ENCODE data around the gene NDUFS2. TPM values are rescaled to one million over a fixed set of nuclear protein-coding genes. Genes with fewer than 3 reads are reported as not detected.

Gene NDUFS2
- total RNA-seq, 1 experiment from 2014 or later, result 123 TPM

- no TSS peak for BruUV-seq (replicated peaks)
- CTCF ChIA-PET, result no interaction called here
- DNase-seq (ENCODE audit: low spot score), result no peak
- H3K4me3 ChIP-seq (ENCODE audit: low read depth, low read length, poor library complexity, severe bottlenecking), result no peak overlapping the region
- H3K4me1 ChIP-seq (ENCODE audit: insufficient read depth, low read length, poor library complexity, severe bottlenecking), result no peaks in the 10 kb centered on the region
- POLR2A ChIA-PET (ENCODE audit: low non-redundant PET), result interaction anchor here (0.9 kb wide), 1 partner anchor 16 kb away, joined by 4 read pairs; the partner anchor contains the start of gene NDUFS2
- H3K27ac ChIP-seq (ENCODE audit: low read depth, low read length, poor library complexity, severe bottlenecking), result no peak overlapping the region
- peaks cover 16% of the 10 kb centered on the region for H3K36me3 ChIP-seq (ENCODE audit: insufficient read depth, low read length, poor library complexity, severe bottlenecking)
- H3K27me3 ChIP-seq (replicated peaks; ENCODE audit: insufficient read depth, low read depth, low read length, poor library complexity), result no peaks in the 10 kb centered on the region
- no peaks in the 10 kb centered on the region for H3K9me3 ChIP-seq (ENCODE audit: low read depth, low read length, poor library complexity, severe bottlenecking)
- TF ChIP-seq EZH2 (IDR thresholded peaks at IDR 0.05; ENCODE audit: borderline replicate concordance, low read depth, low read length, poor library complexity, severe bottlenecking) (no peak), CTCF (conservative IDR thresholded peaks at IDR 0.05; ENCODE audit: low read depth, low read length) (no peak)
- intact Hi-C loops (cut with micrococcal nuclease; ENCODE audit: unreplicated experiment), result no loop called here
Measured at GRCh38 chr1:161218301-161219077, 16.3 kb downstream of the NDUFS2 start.

- POLR2A ChIA-PET (ENCODE audit: low non-redundant PET), result no interaction called here
- no peak for DNase-seq (ENCODE audit: low spot score)
- intact Hi-C loops (cut with micrococcal nuclease; ENCODE audit: unreplicated experiment), result no loop called here
- no TSS peak for BruUV-seq (replicated peaks)
- no peak overlapping the region for H3K27ac ChIP-seq (ENCODE audit: low read depth, low read length, poor library complexity, severe bottlenecking)
- H3K4me1 ChIP-seq (ENCODE audit: insufficient read depth, low read length, poor library complexity, severe bottlenecking), result no peaks in the 10 kb centered on the region
- CTCF ChIA-PET, result no interaction called here
- H3K27me3 ChIP-seq (replicated peaks; ENCODE audit: insufficient read depth, low read depth, low read length, poor library complexity), result no peaks in the 10 kb centered on the region
- H3K9me3 ChIP-seq (ENCODE audit: low read depth, low read length, poor library complexity, severe bottlenecking), result no peaks in the 10 kb centered on the region
- H3K4me3 ChIP-seq (ENCODE audit: low read depth, low read length, poor library complexity, severe bottlenecking), result no peak overlapping the region
- H3K36me3 ChIP-seq (ENCODE audit: insufficient read depth, low read length, poor library complexity, severe bottlenecking), result peaks cover 8% of the 10 kb centered on the region
- TF ChIP-seq EZH2 (IDR thresholded peaks at IDR 0.05; ENCODE audit: borderline replicate concordance, low read depth, low read length, poor library complexity, severe bottlenecking) (no peak), CTCF (conservative IDR thresholded peaks at IDR 0.05; ENCODE audit: low read depth, low read length) (no peak)
Measured at GRCh38 chr1:161219078-161219892, 17.1 kb downstream of the NDUFS2 start.

- CTCF ChIA-PET, result no interaction called here
- BruUV-seq (replicated peaks), result no TSS peak
- H3K4me1 ChIP-seq (ENCODE audit: insufficient read depth, low read length, poor library complexity, severe bottlenecking), result peaks cover 1% of the 10 kb centered on the region
- H3K27ac ChIP-seq (ENCODE audit: low read depth, low read length, poor library complexity, severe bottlenecking), result no peak overlapping the region
- TF ChIP-seq EZH2 (IDR thresholded peaks at IDR 0.05; ENCODE audit: borderline replicate concordance, low read depth, low read length, poor library complexity, severe bottlenecking) (no peak), CTCF (conservative IDR thresholded peaks at IDR 0.05; ENCODE audit: low read depth, low read length) (no peak)
- intact Hi-C loops (cut with micrococcal nuclease; ENCODE audit: unreplicated experiment), result no loop called here
- no peaks in the 10 kb centered on the region for H3K27me3 ChIP-seq (replicated peaks; ENCODE audit: insufficient read depth, low read depth, low read length, poor library complexity)
- no peak overlapping the region for H3K4me3 ChIP-seq (ENCODE audit: low read depth, low read length, poor library complexity, severe bottlenecking)
- POLR2A ChIA-PET (ENCODE audit: low non-redundant PET), result no interaction called here
- peaks cover 3% of the 10 kb centered on the region for H3K36me3 ChIP-seq (ENCODE audit: insufficient read depth, low read length, poor library complexity, severe bottlenecking)
- H3K9me3 ChIP-seq (ENCODE audit: low read depth, low read length, poor library complexity, severe bottlenecking), result no peaks in the 10 kb centered on the region
- DNase-seq (ENCODE audit: low spot score), result no peak
Measured at GRCh38 chr1:161220002-161220401, 17.8 kb downstream of the NDUFS2 start.

Measured in A673 (cell line).